GM12878 (cell line): ENCODE measurements around the gene COL20A1.

Experiments
- CEBPB ChIP-seq, 2 experiments: fragments of 150-350 bp in 1 of 2; IDR thresholded peaks; 2 replicates each; pipeline ENCODE4 v1.6.1; 2012 to 2014; ENCODE audit warnings: low read depth in 2 of 2, low read length in 2 of 2, borderline replicate concordance in 1 of 2, inconsistent platforms in 1 of 2
- CTCF ChIP-seq, 3 experiments: IDR thresholded peaks in 2 of 3; conservative IDR thresholded peaks in 1 of 3; 2 replicates each; pipeline ENCODE4 v1.5.1; 2011; ENCODE audit warnings: low read depth in 3 of 3, low read length in 3 of 3, mild to moderate bottlenecking in 3 of 3, control low read depth in 2 of 3, moderate library complexity in 2 of 3, inconsistent platforms in 1 of 3, mixed read lengths in 1 of 3; ENCODE audit not compliant: control insufficient read depth in 2 of 3, insufficient read depth in 1 of 3; ENCODE audit errors: extremely low read depth in 1 of 3
- TARDBP ChIP-seq: IDR thresholded peaks from 2 replicates; pipeline ENCODE4 v1.6.1; 2016; ENCODE audit warnings: borderline replicate concordance

- TF ChIP-seq CEBPB (IDR thresholded peaks at IDR 0.05; ENCODE audit: borderline replicate concordance in 1 of 2, low read depth in 2 of 2, low read length in 2 of 2) (no peak), TARDBP (no peak), CTCF (IDR thresholded peaks at IDR 0.05 in 2 of 3, conservative IDR thresholded peaks at IDR 0.05 in 1 of 3; ENCODE audit: control insufficient read depth in 2 of 3, extremely low read depth in 1 of 3, insufficient read depth in 1 of 3, low read depth in 3 of 3, low read length in 3 of 3) (no peak)
Observed at GRCh38 chr20:63346131-63347080, 53.4 kb downstream of the COL20A1 start.
